Colonic mucosa (tissue), 4 donors: ENCODE data around the gene C19orf47. TPM values are rescaled to one million over a fixed set of nuclear protein-coding genes. Genes with fewer than 3 reads are reported as not detected.

Experiments used
- DNase-seq: peaks from one replicate; pipeline ENCODE4 v3.0.0-alpha.2; 2020
- H3K27ac ChIP-seq: fragments of 200-600 bp; one replicate; pipeline ENCODE4 v1.8.0; 2021
- H3K27me3 ChIP-seq: fragments of 200-600 bp; one replicate; pipeline ENCODE4 v1.8.0; 2021
- H3K36me3 ChIP-seq: fragments of 200-600 bp; one replicate; pipeline ENCODE4 v1.8.0; 2021
- H3K4me1 ChIP-seq: fragments of 200-600 bp; one replicate; pipeline ENCODE4 v1.8.0; 2021; ENCODE audit warnings: mild to moderate bottlenecking
- H3K4me3 ChIP-seq: fragments of 200-600 bp; one replicate; pipeline ENCODE4 v1.8.0; 2021
- H3K9ac ChIP-seq, 2 donors: one replicate each; pipeline ENCODE4 v1.7.0; 2013; ENCODE audit warnings: control low read depth in 2 of 2, low read depth in 2 of 2, low read length in 2 of 2
- H3K9me3 ChIP-seq: fragments of 200-600 bp; one replicate; pipeline ENCODE4 v1.8.0; 2021
- intact Hi-C: fragments of 100-400 bp; cut with DNase I; formaldehyde crosslinking; loops from one replicate; pipeline ENCODE4 v1.14.1; 2022
- total RNA-seq, 2 donors: library from RNA; stranded (reverse); fragmentation: NEBNext Ultra II Directional in 1 of 2; extraction: Animal tissue kit (Norgen Biotek cat#: 25700) in 1 of 2; gene quantifications; one replicate each; pipeline ENCODE4 v1.2.1, GENCODE V29; 2021
- TF ChIP-seq, protein P1 (sequence below): fragments of 200-600 bp; IDR thresholded peaks from one replicate; pipeline ENCODE4 v1.8.0; 2022; ENCODE audit warnings: antibody characterized with exemption, mild to moderate bottlenecking
- donor health status: healthy.
- donor health status: DM: no; HTN: no; CAD: no.
- donor health status: DM: no; HTN: no; CAD: no.

Gene C19orf47, protein sequence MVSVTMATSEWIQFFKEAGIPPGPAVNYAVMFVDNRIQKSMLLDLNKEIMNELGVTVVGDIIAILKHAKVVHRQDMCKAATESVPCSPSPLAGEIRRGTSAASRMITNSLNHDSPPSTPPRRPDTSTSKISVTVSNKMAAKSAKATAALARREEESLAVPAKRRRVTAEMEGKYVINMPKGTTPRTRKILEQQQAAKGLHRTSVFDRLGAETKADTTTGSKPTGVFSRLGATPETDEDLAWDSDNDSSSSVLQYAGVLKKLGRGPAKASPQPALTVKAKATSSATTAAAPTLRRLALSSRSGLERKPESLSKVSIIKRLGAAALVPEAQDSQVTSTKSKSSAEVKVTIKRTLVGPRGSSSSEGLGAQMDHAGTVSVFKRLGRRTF
- 10 to 100 TPM in 1 of 2 donors, 1 to 10 TPM in 1; 9.2 to 14.9 TPM for total RNA-seq

DNA sequence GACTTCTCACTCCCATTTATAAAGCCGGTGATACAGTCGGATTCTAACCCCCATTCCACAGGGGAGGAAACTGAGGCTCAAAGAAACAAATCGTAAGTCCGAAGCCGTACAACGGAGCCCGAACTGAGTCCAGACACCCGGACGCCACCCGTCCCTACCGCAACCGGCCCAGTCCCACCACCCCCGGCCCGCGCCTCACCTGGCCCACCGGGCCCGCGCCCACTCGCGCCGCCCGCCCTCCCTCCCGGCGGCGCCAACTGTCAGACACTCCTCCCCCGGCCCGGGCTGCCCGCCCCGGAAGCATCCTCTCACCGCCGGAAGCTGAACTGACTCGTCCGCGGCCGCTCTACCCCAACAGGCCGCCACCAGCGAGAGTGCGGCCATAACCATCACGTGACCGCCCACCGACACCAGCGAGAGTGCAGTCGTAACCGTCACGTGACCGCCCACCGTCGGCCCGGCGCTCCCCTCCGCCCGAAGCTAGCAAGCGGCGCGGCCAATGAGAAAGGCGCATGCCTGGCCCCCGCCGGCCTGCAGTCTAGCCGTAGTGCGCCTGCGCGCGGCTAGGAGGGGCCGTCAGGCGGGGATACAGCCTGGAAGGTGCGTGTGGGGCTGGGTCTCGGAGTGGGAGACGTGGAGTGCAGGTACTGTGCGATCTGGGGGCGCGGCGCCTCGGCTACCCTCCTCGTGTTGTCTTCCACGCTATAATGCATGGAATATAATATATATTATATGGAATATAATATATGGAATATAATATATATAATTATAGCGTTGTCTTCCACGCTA, at the start of gene C19orf47, which contains the start of gene PLD3:
TSS of gene C19orf47 (minus strand) at position 273 of the 789 bp plus-strand sequence. CDS start 6,540 bp downstream, outside the sequence.
TSS of gene PLD3 (plus strand) at position 571 of the 789 bp plus-strand sequence. CDS start 17,789 bp downstream, outside the sequence.
- Histone ChIP-seq H3K27ac (peak within 1 kb of the TSS; percentile 67), H3K36me3 (no peaks in the 10 kb centered on the region), H3K4me1 (peaks cover 3% of the 10 kb centered on the region), H3K27me3 (no peaks in the 10 kb centered on the region), H3K9ac (peak within 1 kb of the TSS; percentile 70 to 75), H3K4me3 (peak within 1 kb of the TSS; percentile 69), H3K9me3 (no peaks in the 10 kb centered on the region)
- peak; percentile 98 for DNase-seq
- intact Hi-C loops, result no loop called here
- TF ChIP-seq, protein P1, sequence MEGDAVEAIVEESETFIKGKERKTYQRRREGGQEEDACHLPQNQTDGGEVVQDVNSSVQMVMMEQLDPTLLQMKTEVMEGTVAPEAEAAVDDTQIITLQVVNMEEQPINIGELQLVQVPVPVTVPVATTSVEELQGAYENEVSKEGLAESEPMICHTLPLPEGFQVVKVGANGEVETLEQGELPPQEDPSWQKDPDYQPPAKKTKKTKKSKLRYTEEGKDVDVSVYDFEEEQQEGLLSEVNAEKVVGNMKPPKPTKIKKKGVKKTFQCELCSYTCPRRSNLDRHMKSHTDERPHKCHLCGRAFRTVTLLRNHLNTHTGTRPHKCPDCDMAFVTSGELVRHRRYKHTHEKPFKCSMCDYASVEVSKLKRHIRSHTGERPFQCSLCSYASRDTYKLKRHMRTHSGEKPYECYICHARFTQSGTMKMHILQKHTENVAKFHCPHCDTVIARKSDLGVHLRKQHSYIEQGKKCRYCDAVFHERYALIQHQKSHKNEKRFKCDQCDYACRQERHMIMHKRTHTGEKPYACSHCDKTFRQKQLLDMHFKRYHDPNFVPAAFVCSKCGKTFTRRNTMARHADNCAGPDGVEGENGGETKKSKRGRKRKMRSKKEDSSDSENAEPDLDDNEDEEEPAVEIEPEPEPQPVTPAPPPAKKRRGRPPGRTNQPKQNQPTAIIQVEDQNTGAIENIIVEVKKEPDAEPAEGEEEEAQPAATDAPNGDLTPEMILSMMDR, result no peak

DNA sequence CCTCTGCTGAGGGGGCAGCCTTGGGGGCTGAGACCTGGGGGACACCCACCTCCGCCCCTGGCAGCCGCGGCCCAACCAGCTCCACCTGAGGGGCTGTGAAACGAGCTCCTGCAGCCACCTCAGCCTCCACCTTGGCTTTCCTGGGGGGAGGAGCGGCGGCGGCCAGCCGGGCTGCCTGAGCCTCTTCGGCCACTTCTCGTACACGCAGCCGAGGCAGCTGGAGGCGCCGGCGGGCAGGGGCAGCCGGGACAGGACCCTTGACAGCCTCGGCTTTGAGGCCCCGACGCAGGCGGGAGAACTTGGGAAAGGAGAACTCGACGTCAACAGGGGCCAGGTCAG, 49.3 kb upstream of the C19orf47 start:
- intact Hi-C loops, result no loop called here
- Histone ChIP-seq H3K27ac (no peak overlapping the region), H3K9me3 (no peaks in the 10 kb centered on the region), H3K36me3 (no peaks in the 10 kb centered on the region), H3K4me3 (no peak overlapping the region), H3K4me1 (no peaks in the 10 kb centered on the region), H3K9ac (no peak overlapping the region), H3K27me3 (no peaks in the 10 kb centered on the region)
- DNase-seq, result no peak
- TF ChIP-seq, protein P1, result no peak

DNA sequence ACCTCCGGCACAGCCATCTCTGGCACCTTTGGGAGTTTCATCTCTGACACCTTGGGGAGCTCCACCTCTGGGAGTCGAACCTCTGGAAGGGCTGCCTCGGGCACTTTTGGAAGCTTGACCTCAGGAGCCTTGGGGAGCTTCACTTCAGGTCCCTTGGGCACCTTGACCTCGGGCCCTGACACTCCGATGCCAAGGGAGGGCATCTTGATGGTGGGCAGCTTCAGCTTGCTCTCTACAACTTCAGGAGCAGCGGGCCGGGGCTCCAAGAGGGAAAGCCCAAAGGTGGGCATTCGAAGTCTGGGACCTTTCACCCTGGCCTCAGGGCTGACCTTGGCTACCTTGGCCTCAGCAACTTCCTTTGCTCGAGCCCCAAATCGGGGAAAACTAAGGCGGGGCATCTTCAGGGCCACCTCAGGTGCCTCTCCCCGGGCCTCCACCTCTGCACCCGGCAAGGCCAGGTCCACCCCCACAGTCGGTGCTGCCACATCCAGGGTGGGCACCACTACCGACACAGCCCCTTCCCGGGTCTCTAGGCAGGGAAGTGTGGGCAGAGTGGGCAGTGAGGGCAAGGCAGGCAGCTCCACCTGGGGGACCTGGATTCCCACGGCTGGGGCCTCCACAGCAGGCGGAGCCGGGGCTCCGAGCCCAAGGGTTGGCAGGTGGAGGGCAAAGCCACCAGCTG, 48.8 kb upstream of the C19orf47 start:
- H3K4me3 ChIP-seq, result no peak overlapping the region
- DNase-seq, result no peak
- no peaks in the 10 kb centered on the region for H3K36me3 ChIP-seq
- H3K27ac ChIP-seq, result no peak overlapping the region
- no peak overlapping the region for H3K9ac ChIP-seq
- H3K4me1 ChIP-seq, result no peaks in the 10 kb centered on the region
- intact Hi-C loops, result no loop called here
- TF ChIP-seq, protein P1, result no peak
- no peaks in the 10 kb centered on the region for H3K27me3 ChIP-seq
- no peaks in the 10 kb centered on the region for H3K9me3 ChIP-seq

DNA sequence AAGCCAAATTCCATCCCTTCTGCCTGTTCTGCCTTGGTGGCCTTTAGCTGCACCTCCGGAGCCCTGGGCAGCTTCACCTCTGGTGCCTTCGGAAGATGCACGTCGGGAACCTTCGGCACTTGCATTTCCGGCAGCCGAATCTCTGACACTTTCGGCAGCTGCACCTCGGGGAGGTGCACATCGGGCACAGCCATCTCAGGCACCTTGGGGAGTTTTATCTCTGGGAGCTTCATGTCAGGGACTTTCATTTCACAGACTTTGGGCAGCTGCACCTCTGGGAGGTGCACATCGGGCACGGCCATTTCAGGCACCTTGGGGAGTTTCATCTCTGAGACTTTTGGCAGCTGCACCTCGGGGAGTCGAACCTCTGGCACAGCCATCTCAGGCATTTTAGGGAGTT, 47.8 kb upstream of the C19orf47 start:
- Histone ChIP-seq H3K36me3 (no peaks in the 10 kb centered on the region), H3K9ac (no peak overlapping the region), H3K4me3 (no peak overlapping the region), H3K9me3 (no peaks in the 10 kb centered on the region), H3K27ac (no peak overlapping the region), H3K4me1 (no peaks in the 10 kb centered on the region), H3K27me3 (no peaks in the 10 kb centered on the region)
- no peak for DNase-seq
- TF ChIP-seq, protein P1, result no peak
- intact Hi-C loops, result no loop called here

DNA sequence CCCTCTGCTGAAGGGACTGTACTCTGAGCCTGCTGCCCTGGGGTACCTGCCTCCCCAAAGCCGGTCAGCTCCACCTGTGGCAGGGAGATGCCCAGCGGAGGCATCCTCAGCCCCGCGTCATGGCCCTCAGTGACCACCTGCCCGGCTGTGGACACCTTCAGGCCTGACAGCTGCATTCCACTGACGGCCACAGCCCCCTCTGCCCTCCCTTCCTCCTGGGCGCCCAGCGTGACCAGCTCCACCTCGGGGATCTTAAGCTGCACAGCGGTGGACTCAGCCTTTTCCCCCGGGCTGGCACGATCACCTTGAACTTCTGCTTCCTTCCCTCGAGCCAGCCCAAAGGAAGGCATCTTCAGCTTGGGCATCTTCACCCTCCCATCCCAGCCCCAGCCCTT, 46.6 kb upstream of the C19orf47 start:
- Histone ChIP-seq H3K9ac (no peak overlapping the region), H3K27me3 (no peaks in the 10 kb centered on the region), H3K4me3 (no peak overlapping the region), H3K27ac (no peak overlapping the region), H3K9me3 (no peaks in the 10 kb centered on the region), H3K4me1 (no peaks in the 10 kb centered on the region), H3K36me3 (no peaks in the 10 kb centered on the region)
- TF ChIP-seq, protein P1, result no peak
- intact Hi-C loops, result no loop called here
- DNase-seq, result no peak
